K562 (cell line): ENCODE results near the gene MTHFR. TPM values are rescaled to one million over a fixed set of nuclear protein-coding genes. Genes with fewer than 3 reads are reported as not detected.

Experiments used
- ATAC-seq: fragments of 200-7000 bp; cut with Tn5 transposase; 3 replicates; pipeline ENCODE4 v1.9.1; 2020; ENCODE audit warnings: moderate library complexity
- BruUV-seq: library from RNA; stranded (reverse); fragments of 400-500 nt; replicated peaks from 2 replicates; lab custom pipeline; 2021; lab: Mats Ljungman, UMichigan
- CTCF ChIA-PET: fragments of 300-600 bp; formaldehyde crosslinking; extraction: SDS; loops from one replicate; lab custom pipeline; 2021; ENCODE audit warnings: low intra/inter-chr PET ratio; lab: Yijun Ruan, JAX
- POLR2A ChIA-PET: fragments of 300-600, 350-650 bp; sonication (Branson Sonifier 250); formaldehyde crosslinking; extraction: SDS; loops from one replicate; lab custom pipeline; 2021; ENCODE audit warnings: antibody characterized with exemption, inconsistent platforms; lab: Yijun Ruan, JAX
- DNase-seq, 4 experiments: peaks; one replicate each; pipeline versions ENCODE4 v3.0.0 to v3.0.0-alpha.2; 2011 to 2018; ENCODE audit warnings: low spot score in 3 of 4, mixed read lengths in 3 of 4; ENCODE audit errors: extremely low read depth in 1 of 4
- FAIRE-seq: peaks from 2 replicates; lab custom pipeline; 2011; peaks lifted over from hg19 to GRCh38; lab: Jason Lieb, UNC
- H2AFZ ChIP-seq: 2 replicates; pipeline ENCODE4 v1.6.0; 2011; ENCODE audit warnings: low read depth, low read length, control low read depth, inconsistent platforms
- H3K27ac ChIP-seq: fragments of 200-600 bp; 3 replicates; pipeline ENCODE4 v1.8.0; 2011; ENCODE audit warnings: low read depth, mild to moderate bottlenecking, control low read depth, inconsistent platforms, low read length, moderate library complexity, mixed read lengths; ENCODE audit errors: extremely low read depth
- H3K27me3 ChIP-seq, 2 experiments: fragments of 300-600 bp in 1 of 2; 2 replicates in 1 of 2; 3 replicates in 1 of 2; pipeline versions ENCODE4 v1.6.0 to v1.8.0; 2011; ENCODE audit warnings: inconsistent platforms in 2 of 2, low read length in 2 of 2, mild to moderate bottlenecking in 1 of 2, mixed read lengths in 1 of 2, moderate library complexity in 1 of 2; ENCODE audit not compliant: control insufficient read depth in 2 of 2, insufficient read depth in 2 of 2
- H3K36me3 ChIP-seq: fragments of 300-600 bp; 3 replicates; pipeline ENCODE4 v1.8.0; 2011; ENCODE audit warnings: mild to moderate bottlenecking, low read length, inconsistent platforms; ENCODE audit not compliant: control insufficient read depth, insufficient read depth
- H3K4me1 ChIP-seq, 2 experiments: fragments of 200-600 bp in 1 of 2; replicated peaks in 1 of 2; 2 replicates in 1 of 2; 3 replicates in 1 of 2; pipeline versions ENCODE4 v1.5.1 to v1.8.0; 2011; ENCODE audit warnings: inconsistent platforms in 2 of 2, low read length in 2 of 2, mild to moderate bottlenecking in 1 of 2, mixed read lengths in 1 of 2, moderate library complexity in 1 of 2; ENCODE audit not compliant: control insufficient read depth in 2 of 2, insufficient read depth in 2 of 2
- H3K4me2 ChIP-seq: 2 replicates; pipeline ENCODE4 v1.6.1; 2011; ENCODE audit warnings: low read length, control low read depth, inconsistent platforms, mixed read lengths; ENCODE audit not compliant: insufficient read depth
- H3K4me3 ChIP-seq: fragments of 200-600 bp; sonication (generic), shearing (Covaris generic); 2 replicates; pipeline ENCODE4 v1.5.1; 2016; ENCODE audit warnings: control low read depth, inconsistent platforms
- H3K79me2 ChIP-seq: fragments of 200-600 bp; 3 replicates; pipeline ENCODE4 v1.8.0; 2011; ENCODE audit warnings: low read length, inconsistent platforms; ENCODE audit not compliant: control insufficient read depth, insufficient read depth
- H3K9ac ChIP-seq, 2 experiments: 2 replicates each; pipeline versions ENCODE4 v1.6.0 to v1.6.1; 2011; ENCODE audit warnings: low read depth in 2 of 2, low read length in 2 of 2, control low read depth in 1 of 2, inconsistent platforms in 1 of 2, mild to moderate bottlenecking in 1 of 2, mixed read lengths in 1 of 2; ENCODE audit not compliant: insufficient read depth in 1 of 2
- H3K9me1 ChIP-seq: one replicate; pipeline ENCODE4 v1.6.0; 2011; ENCODE audit warnings: inconsistent platforms, mild to moderate bottlenecking, low read length, moderate library complexity; ENCODE audit not compliant: control insufficient read depth, insufficient read depth
- H3K9me3 ChIP-seq: replicated peaks from 2 replicates; pipeline ENCODE4 v1.5.1; 2011; ENCODE audit warnings: low read depth, low read length, inconsistent platforms; ENCODE audit not compliant: control insufficient read depth, insufficient read depth
- H4K20me1 ChIP-seq: replicated peaks from 2 replicates; pipeline ENCODE4 v1.6.1; 2011; ENCODE audit warnings: low read length, inconsistent platforms, mixed read lengths; ENCODE audit not compliant: control insufficient read depth, insufficient read depth
- CLOCK ChIP-seq: fragments of 250-450 bp; sonication (Bioruptor Pico); IDR thresholded peaks from 2 replicates; pipeline ENCODE4 v1.4.0; 2020; ENCODE audit warnings: mild to moderate bottlenecking, moderate library complexity, borderline replicate concordance
- E2F3 ChIP-seq: fragments of 250-450 bp; sonication (Bioruptor Pico); IDR thresholded peaks from 2 replicates; pipeline ENCODE4 v1.4.0; 2020; ENCODE audit warnings: mild to moderate bottlenecking
- E2F5 ChIP-seq: sonication (generic); formaldehyde crosslinking; IDR thresholded peaks from 2 replicates; pipeline ENCODE4 v1.8.0; 2022; ENCODE audit warnings: mild to moderate bottlenecking, missing genetic modification reagents
- ESRRB ChIP-seq: fragments of 250-450 bp; sonication (Bioruptor Pico); IDR thresholded peaks from 2 replicates; pipeline ENCODE4 v1.5.0; 2020; ENCODE audit warnings: mild to moderate bottlenecking, moderate library complexity, borderline replicate concordance
- ETS2 ChIP-seq: IDR thresholded peaks from 2 replicates; pipeline ENCODE4 v1.6.1; 2016; ENCODE audit warnings: borderline replicate concordance, missing genetic modification characterization, mild to moderate bottlenecking, moderate library complexity, missing compliant biosample characterization; ENCODE audit not compliant: poor library complexity, severe bottlenecking
- GATA2 ChIP-seq: sonication (generic); formaldehyde crosslinking; IDR thresholded peaks from 2 replicates; pipeline ENCODE4 v1.4.0; 2020; ENCODE audit warnings: mild to moderate bottlenecking, missing genetic modification reagents
- HDAC6 ChIP-seq: IDR thresholded peaks from 2 replicates; pipeline ENCODE4 v1.6.1; 2012; ENCODE audit warnings: low read depth, mild to moderate bottlenecking, control low read depth, inconsistent platforms, low read length, moderate library complexity
- L3MBTL2 ChIP-seq: fragments of 450-650 bp; IDR thresholded peaks from 2 replicates; pipeline ENCODE4 v1.6.1; 2016; ENCODE audit warnings: mild to moderate bottlenecking, moderate library complexity
- MEF2A ChIP-seq: IDR thresholded peaks from 2 replicates; pipeline ENCODE4 v1.6.1; 2011; ENCODE audit warnings: low read depth, mild to moderate bottlenecking, low read length, moderate library complexity; ENCODE audit not compliant: control insufficient read depth
- MXI1 ChIP-seq: IDR thresholded peaks from 2 replicates; pipeline ENCODE4 v1.6.1; 2011; ENCODE audit warnings: low read depth, mild to moderate bottlenecking, improper control_type of control experiment, low read length
- SIN3A ChIP-seq, 2 experiments: fragments of 150-350 bp in 1 of 2; IDR thresholded peaks; 2 replicates each; pipeline ENCODE4 v1.6.1; 2011 to 2016; ENCODE audit warnings: borderline replicate concordance in 2 of 2, low read depth in 2 of 2, low read length in 2 of 2, mild to moderate bottlenecking in 2 of 2, moderate library complexity in 2 of 2; ENCODE audit not compliant: control insufficient read depth in 1 of 2
- TFAM ChIP-seq: fragments of 250-450 bp; sonication (Bioruptor Pico); conservative IDR thresholded peaks from 2 replicates; pipeline ENCODE4 v1.5.0; 2021; ENCODE audit warnings: mild to moderate bottlenecking, moderate library complexity
- WHSC1 ChIP-seq: IDR thresholded peaks from one replicate; pipeline ENCODE4 v1.6.1; 2012; ENCODE audit warnings: low read length, control low read depth, inconsistent platforms
- ZBTB1 ChIP-seq: sonication (generic); formaldehyde crosslinking; IDR thresholded peaks from 2 replicates; pipeline ENCODE4 v1.8.1; 2023; ENCODE audit warnings: missing genetic modification reagents, low read depth, mild to moderate bottlenecking, borderline replicate concordance
- ZNF589 ChIP-seq: fragments of 200-800 bp; sonication (Bioruptor generic); IDR thresholded peaks from 2 replicates; pipeline ENCODE4 v1.6.1; 2016; ENCODE audit warnings: low read depth, missing genetic modification characterization, missing compliant biosample characterization
- ZNF75A ChIP-seq: fragments of 450-650 bp; formaldehyde crosslinking; IDR thresholded peaks from 2 replicates; pipeline ENCODE4 v1.4.0; 2020; ENCODE audit warnings: mild to moderate bottlenecking
- WGBS: fragments of 100-300 bp; shearing (Covaris generic); methylation state at CpG from one replicate; pipeline ENCODE4 v1.1.6; 2016; ENCODE audit warnings: low coverage, mixed read lengths; ENCODE audit not compliant: insufficient coverage; ENCODE audit errors: missing lambda C conversion rate; 5-methylcytosine and 5-hydroxymethylcytosine counted together
- in situ Hi-C: fragments of 300-500 bp; cut with MboI; formaldehyde crosslinking; loops from 4 replicates; pipeline ENCODE4 v1.15.0; 2018; ENCODE audit warnings: inconsistent platforms, mixed read lengths
- intact Hi-C: fragments of 100-400 bp; cut with micrococcal nuclease; formaldehyde crosslinking; loops from 2 replicates; pipeline ENCODE4 v1.14.2; 2022
- polyA plus RNA-seq, 8 experiments: library from polyadenylated mRNA; depleted of rRNA in 4 of 8; stranded (reverse) in 5 of 8; unstranded in 3 of 8; fragments of >200 nt; fragmentation: Nextera tagmentation in 2 of 8; fragmentation: Illumina TruSeq in 1 of 8; extraction: Ambion mirVana in 2 of 8; extraction: Trizol in 1 of 8; gene quantifications; 2 replicates each; pipeline versions ENCODE4 v1.2.1 to v1.2.3, GENCODE V29; 2011 to 2014; ENCODE audit warnings: inconsistent platforms in 1 of 8, missing spikeins in 1 of 8
- total RNA-seq, 7 experiments: library from RNA; depleted of rRNA in 6 of 7; stranded (reverse); fragments of >200 nt in 6 of 7; fragmentation: Illumina TruSeq in 2 of 7; extraction: Trizol in 2 of 7; gene quantifications; 2 replicates each; pipeline versions ENCODE4 v1.2.1 to v1.2.3, GENCODE V29; 2011 to 2021; ENCODE audit warnings: low replicate concordance in 1 of 7

The MTHFR gene
- total and polyA plus RNA-seq, 9 of the 15 experiments (the other 6 are each of a cell fraction or from before 2014, with no cell fraction given): 5.0 to 104 (median 62.6) TPM

GRCh38 chr1:11786168-11786567 is 19.6 kb downstream of the MTHFR start (continued):
- TF ChIP-seq ZBTB1 (CRISPR knock-in tag): no peak
- no peak for TF ChIP-seq ZNF589 (CRISPR knock-in tag)
- no peak for TF ChIP-seq ETS2 (tag)
- TF ChIP-seq TFAM (CRISPR knock-in tag): no peak
- TF ChIP-seq L3MBTL2: peak; percentile 13; the same call in 1 of the 2 replicates
- TF ChIP-seq MXI1: no peak
- TF ChIP-seq ZNF75A (CRISPR knock-in tag): no peak
- no peak for TF ChIP-seq GATA2 (CRISPR knock-in tag)
- no peak for TF ChIP-seq HDAC6

GRCh38 chr1:11784993-11785769 is 20.6 kb downstream of the MTHFR start:
- peak overlapping the region; percentile 80; the same call in 2 of the 3 replicates for H3K27ac ChIP-seq
- H3K79me2 ChIP-seq: peaks cover 5% of the 10 kb centered on the region; the same call in 2 of the 3 replicates
- DNase-seq (peak; percentile 89 to 94 (median 92)), ATAC-seq (peak; percentile 78), FAIRE-seq (peak; percentile 74)
- H3K27me3 ChIP-seq: no peaks in the 10 kb centered on the region
- intact Hi-C loops: loop anchor here (1.0 kb wide), 1 partner anchor 18 kb away; no protein-coding TSS in a partner anchor
- in situ Hi-C loops: no loop called here
- no peaks in the 10 kb centered on the region for H3K9me1 ChIP-seq
- H4K20me1 ChIP-seq: no peaks in the 10 kb centered on the region
- POLR2A ChIA-PET: interaction anchor here (0.8 to 5.4 kb wide), 8 partner anchors 9 to 127 kb away, joined by 3 to 115 read pairs (median 10); partner anchors contain the start of gene AGTRAP
- 0 out of 2 replicates have a peak overlapping the region, but pooled peaks have one; percentile 21 for H2AFZ ChIP-seq
- WGBS: 12% methylated on average over 29 of the region's 30 CpGs
- H3K9ac ChIP-seq: peak overlapping the region; percentile 10 to 85; a peak in 3 of 4 replicates
- H3K4me1 ChIP-seq: peaks cover 45 to 66% of the 10 kb centered on the region in 2 experiments
- H3K4me3 ChIP-seq: no peak overlapping the region
- CTCF ChIA-PET: interaction anchor here (0.6 to 1.1 kb wide), 4 partner anchors 53 to 236 kb away, joined by 3 to 4 read pairs (median 3); no protein-coding TSS in a partner anchor
- no TSS peak for BruUV-seq
- no peaks in the 10 kb centered on the region for H3K9me3 ChIP-seq
- H3K4me2 ChIP-seq: peak overlapping the region; percentile 35
- H3K36me3 ChIP-seq: peaks cover 27% of the 10 kb centered on the region; the same call in 2 of the 3 replicates
- TF ChIP-seq E2F5 (CRISPR knock-in tag): peak; percentile 64
- TF ChIP-seq SIN3A (IDR thresholded peaks at IDR 0.05; ENCODE audit: borderline replicate concordance in 2 of 2, control insufficient read depth in 1 of 2, low read depth in 2 of 2, low read length in 2 of 2): no peak; a peak in 1 of 4 replicates
- no peak for TF ChIP-seq ESRRB
- TF ChIP-seq WHSC1: no peak
- TF ChIP-seq MEF2A: no peak
- peak; percentile 66; the same call in 1 of the 2 replicates for TF ChIP-seq E2F3 (CRISPR knock-in tag)
- TF ChIP-seq CLOCK (CRISPR knock-in tag): no peak
